Bronchial epithelial cell (primary cell): ENCODE data around the gene FASTKD3. TPM values are rescaled to one million over a fixed set of nuclear protein-coding genes. Genes with fewer than 3 reads are reported as not detected.
A peak's percentile ranks its signal among the peaks of the same experiment; 100 is the strongest.

Source experiments
- DNase-seq: peaks from one replicate; pipeline ENCODE4 v3.0.0-alpha.2; 2010; ENCODE audit warnings: low read depth
- FAIRE-seq: peaks from 2 replicates; lab custom pipeline; 2011; peaks lifted over from hg19 to GRCh38; lab: Jason Lieb, UNC
- H3K27me3 ChIP-seq: 2 replicates; pipeline ENCODE4 v1.5.1; 2011; ENCODE audit warnings: low read length; ENCODE audit not compliant: control insufficient read depth, insufficient read depth
- H3K36me3 ChIP-seq: 2 replicates; pipeline ENCODE4 v1.5.1; 2011; ENCODE audit warnings: low read length; ENCODE audit not compliant: control insufficient read depth, insufficient read depth
- H3K4me3 ChIP-seq: 2 replicates; pipeline ENCODE4 v1.5.1; 2011; ENCODE audit warnings: mild to moderate bottlenecking, low read depth, low read length, control low read depth
- total RNA-seq: library from RNA; depleted of rRNA; stranded (reverse); fragments of >200 nt; gene quantifications from 2 replicates; pipeline ENCODE4 v1.2.1, GENCODE V29; 2014
- TF ChIP-seq, protein P1 (sequence below): IDR thresholded peaks from 2 replicates; pipeline ENCODE4 v1.5.1; 2011; ENCODE audit warnings: mild to moderate bottlenecking, moderate library complexity, low read length, control low read depth, inconsistent platforms; ENCODE audit not compliant: insufficient read depth, severe bottlenecking

Gene FASTKD3
- total RNA-seq, 1 donor from 2014 or later, result 5.8 TPM

- peaks cover 21% of the 10 kb centered on the region for H3K36me3 ChIP-seq
- no peak for FAIRE-seq
- TF ChIP-seq, protein P1, sequence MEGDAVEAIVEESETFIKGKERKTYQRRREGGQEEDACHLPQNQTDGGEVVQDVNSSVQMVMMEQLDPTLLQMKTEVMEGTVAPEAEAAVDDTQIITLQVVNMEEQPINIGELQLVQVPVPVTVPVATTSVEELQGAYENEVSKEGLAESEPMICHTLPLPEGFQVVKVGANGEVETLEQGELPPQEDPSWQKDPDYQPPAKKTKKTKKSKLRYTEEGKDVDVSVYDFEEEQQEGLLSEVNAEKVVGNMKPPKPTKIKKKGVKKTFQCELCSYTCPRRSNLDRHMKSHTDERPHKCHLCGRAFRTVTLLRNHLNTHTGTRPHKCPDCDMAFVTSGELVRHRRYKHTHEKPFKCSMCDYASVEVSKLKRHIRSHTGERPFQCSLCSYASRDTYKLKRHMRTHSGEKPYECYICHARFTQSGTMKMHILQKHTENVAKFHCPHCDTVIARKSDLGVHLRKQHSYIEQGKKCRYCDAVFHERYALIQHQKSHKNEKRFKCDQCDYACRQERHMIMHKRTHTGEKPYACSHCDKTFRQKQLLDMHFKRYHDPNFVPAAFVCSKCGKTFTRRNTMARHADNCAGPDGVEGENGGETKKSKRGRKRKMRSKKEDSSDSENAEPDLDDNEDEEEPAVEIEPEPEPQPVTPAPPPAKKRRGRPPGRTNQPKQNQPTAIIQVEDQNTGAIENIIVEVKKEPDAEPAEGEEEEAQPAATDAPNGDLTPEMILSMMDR, result no peak
- H3K4me3 ChIP-seq, result no peak overlapping the region
- DNase-seq, result no peak
- H3K27me3 ChIP-seq, result no peaks in the 10 kb centered on the region
Observed at GRCh38 chr5:7877851-7878250, 9.0 kb upstream of the FASTKD3 start.

- H3K27me3 ChIP-seq, result no peaks in the 10 kb centered on the region
- H3K4me3 ChIP-seq, result no peak overlapping the region
- DNase-seq (peak; percentile 70), FAIRE-seq (no peak)
- TF ChIP-seq, protein P1, result no peak
- H3K36me3 ChIP-seq, result peaks cover 21% of the 10 kb centered on the region
Observed at GRCh38 chr5:7876867-7877266, 8.0 kb upstream of the FASTKD3 start.

DNA sequence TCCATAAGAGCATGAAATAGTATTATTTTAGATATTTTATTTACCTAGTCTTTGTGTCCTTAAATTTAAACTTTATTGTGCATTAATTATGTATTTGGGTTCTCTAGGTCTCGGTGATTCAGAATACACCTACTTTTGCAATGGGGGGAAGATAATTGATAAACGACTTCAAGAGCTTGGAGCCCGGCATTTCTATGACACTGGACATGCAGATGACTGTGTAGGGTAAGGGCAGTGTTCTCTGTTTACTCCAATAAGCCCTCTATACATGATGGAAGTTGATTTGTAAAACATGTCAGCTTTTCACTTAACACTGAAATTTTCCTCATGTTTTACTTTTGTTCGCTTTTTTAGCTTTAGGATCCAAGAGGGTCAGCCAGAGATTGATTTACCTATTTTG lies 6.3 kb upstream of the FASTKD3 start:
- no peak for DNase-seq
- TF ChIP-seq, protein P1, result no peak
- Histone ChIP-seq H3K27me3 (no peaks in the 10 kb centered on the region), H3K36me3 (peaks cover 13% of the 10 kb centered on the region), H3K4me3 (no peak overlapping the region)
- no peak for FAIRE-seq

DNA sequence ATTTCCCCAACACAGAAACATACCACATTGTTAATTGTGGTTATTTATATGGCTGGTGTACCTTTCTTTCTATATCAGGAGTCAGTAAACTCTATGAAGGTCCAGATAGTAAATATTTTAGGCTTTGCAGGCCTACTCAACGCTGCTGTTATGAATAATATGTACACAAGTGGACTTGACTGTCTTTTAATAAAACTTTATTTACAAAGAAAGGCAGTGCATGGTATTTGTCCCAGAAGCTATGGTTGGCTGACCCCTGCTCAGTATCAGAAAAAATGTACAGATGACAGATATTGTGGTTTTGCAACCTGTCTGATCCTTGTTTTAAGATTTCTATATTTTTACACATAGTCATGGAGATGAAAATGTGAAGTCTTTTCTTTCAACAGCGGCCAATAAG lies 5.8 kb upstream of the FASTKD3 start:
- no peaks in the 10 kb centered on the region for H3K27me3 ChIP-seq
- no peak overlapping the region for H3K4me3 ChIP-seq
- FAIRE-seq (no peak), DNase-seq (no peak)
- peaks cover 12% of the 10 kb centered on the region for H3K36me3 ChIP-seq
- TF ChIP-seq, protein P1, result no peak

DNA sequence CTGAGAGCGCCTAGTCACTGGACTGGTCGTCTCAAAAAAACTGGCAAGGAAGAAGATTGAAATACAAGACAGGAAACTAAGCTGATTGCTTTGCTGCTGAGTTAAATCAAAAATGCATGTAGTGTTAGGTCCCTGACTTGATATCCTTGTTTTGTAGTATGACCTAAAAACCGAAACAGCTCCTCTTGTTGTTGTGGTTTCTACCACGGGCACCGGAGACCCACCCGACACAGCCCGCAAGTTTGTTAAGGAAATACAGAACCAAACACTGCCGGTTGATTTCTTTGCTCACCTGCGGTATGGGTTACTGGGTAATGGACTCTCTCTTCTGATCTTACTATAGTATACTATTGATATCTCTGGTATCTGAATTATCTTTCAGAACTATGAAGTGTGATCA lies 4.4 kb upstream of the FASTKD3 start:
- TF ChIP-seq, protein P1, result no peak
- Histone ChIP-seq H3K27me3 (no peaks in the 10 kb centered on the region), H3K4me3 (no peak overlapping the region), H3K36me3 (peaks cover 9% of the 10 kb centered on the region)
- DNase-seq, result no peak
- FAIRE-seq, result no peak

- H3K36me3 ChIP-seq, result peaks cover 9% of the 10 kb centered on the region
- no peaks in the 10 kb centered on the region for H3K27me3 ChIP-seq
- TF ChIP-seq, protein P1, result no peak
- FAIRE-seq, result no peak
- DNase-seq, result no peak
- H3K4me3 ChIP-seq, result no peak overlapping the region
Observed at GRCh38 chr5:7872517-7873130, 3.8 kb upstream of the FASTKD3 start.
